Colonic mucosa (tissue), 4 donors: Measurements from ENCODE around the gene SLC8B1. TPM values are rescaled to one million over a fixed set of nuclear protein-coding genes. Genes with fewer than 3 reads are reported as not detected.

Experiments used
- DNase-seq: peaks from one replicate; pipeline ENCODE4 v3.0.0-alpha.2; 2020
- H3K27ac ChIP-seq: fragments of 200-600 bp; one replicate; pipeline ENCODE4 v1.8.0; 2021
- H3K27me3 ChIP-seq: fragments of 200-600 bp; one replicate; pipeline ENCODE4 v1.8.0; 2021
- H3K36me3 ChIP-seq: fragments of 200-600 bp; one replicate; pipeline ENCODE4 v1.8.0; 2021
- H3K4me1 ChIP-seq: fragments of 200-600 bp; one replicate; pipeline ENCODE4 v1.8.0; 2021; ENCODE audit warnings: mild to moderate bottlenecking
- H3K4me3 ChIP-seq: fragments of 200-600 bp; one replicate; pipeline ENCODE4 v1.8.0; 2021
- H3K9ac ChIP-seq, 2 donors: one replicate each; pipeline ENCODE4 v1.7.0; 2013; ENCODE audit warnings: control low read depth in 2 of 2, low read depth in 2 of 2, low read length in 2 of 2
- H3K9me3 ChIP-seq: fragments of 200-600 bp; one replicate; pipeline ENCODE4 v1.8.0; 2021
- intact Hi-C: fragments of 100-400 bp; cut with DNase I; formaldehyde crosslinking; loops from one replicate; pipeline ENCODE4 v1.14.1; 2022
- total RNA-seq, 2 donors: library from RNA; stranded (reverse); fragmentation: NEBNext Ultra II Directional in 1 of 2; extraction: Animal tissue kit (Norgen Biotek cat#: 25700) in 1 of 2; gene quantifications; one replicate each; pipeline ENCODE4 v1.2.1, GENCODE V29; 2021
- TF ChIP-seq, protein P1 (sequence below): fragments of 200-600 bp; IDR thresholded peaks from one replicate; pipeline ENCODE4 v1.8.0; 2022; ENCODE audit warnings: antibody characterized with exemption, mild to moderate bottlenecking
- donor health status: healthy.
- donor health status: DM: no; HTN: no; CAD: no.
- donor health status: DM: no; HTN: no; CAD: no.

The SLC8B1 gene
- total RNA-seq, 2 donors from 2014 or later: 34.3 to 44.1 TPM

DNA sequence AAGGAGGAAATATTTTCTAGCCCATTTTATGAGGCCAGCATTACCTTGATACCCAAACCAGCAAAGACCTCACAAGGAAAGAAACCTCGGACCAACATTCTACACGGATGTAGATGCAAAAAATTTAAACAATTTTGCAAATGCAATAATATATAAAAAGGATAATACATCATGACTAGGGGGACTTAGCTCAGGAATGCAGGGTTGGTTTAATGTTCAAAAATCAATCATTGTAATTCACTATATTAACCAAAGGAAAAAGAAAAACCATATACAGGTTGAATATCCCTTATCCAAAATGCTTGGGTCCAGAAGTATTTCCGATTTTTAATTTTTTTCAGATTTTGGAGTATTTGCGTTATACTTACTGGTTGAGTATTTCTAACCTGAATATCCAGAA is 80.6 kb downstream of the SLC8B1 start:
- Histone ChIP-seq H3K4me1 (peaks cover 3% of the 10 kb centered on the region), H3K9ac (no peak overlapping the region), H3K36me3 (no peaks in the 10 kb centered on the region), H3K4me3 (no peak overlapping the region), H3K27me3 (no peaks in the 10 kb centered on the region), H3K27ac (no peak overlapping the region), H3K9me3 (no peaks in the 10 kb centered on the region)
- TF ChIP-seq, protein P1, sequence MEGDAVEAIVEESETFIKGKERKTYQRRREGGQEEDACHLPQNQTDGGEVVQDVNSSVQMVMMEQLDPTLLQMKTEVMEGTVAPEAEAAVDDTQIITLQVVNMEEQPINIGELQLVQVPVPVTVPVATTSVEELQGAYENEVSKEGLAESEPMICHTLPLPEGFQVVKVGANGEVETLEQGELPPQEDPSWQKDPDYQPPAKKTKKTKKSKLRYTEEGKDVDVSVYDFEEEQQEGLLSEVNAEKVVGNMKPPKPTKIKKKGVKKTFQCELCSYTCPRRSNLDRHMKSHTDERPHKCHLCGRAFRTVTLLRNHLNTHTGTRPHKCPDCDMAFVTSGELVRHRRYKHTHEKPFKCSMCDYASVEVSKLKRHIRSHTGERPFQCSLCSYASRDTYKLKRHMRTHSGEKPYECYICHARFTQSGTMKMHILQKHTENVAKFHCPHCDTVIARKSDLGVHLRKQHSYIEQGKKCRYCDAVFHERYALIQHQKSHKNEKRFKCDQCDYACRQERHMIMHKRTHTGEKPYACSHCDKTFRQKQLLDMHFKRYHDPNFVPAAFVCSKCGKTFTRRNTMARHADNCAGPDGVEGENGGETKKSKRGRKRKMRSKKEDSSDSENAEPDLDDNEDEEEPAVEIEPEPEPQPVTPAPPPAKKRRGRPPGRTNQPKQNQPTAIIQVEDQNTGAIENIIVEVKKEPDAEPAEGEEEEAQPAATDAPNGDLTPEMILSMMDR: no peak
- intact Hi-C loops: no loop called here
- DNase-seq: no peak

DNA sequence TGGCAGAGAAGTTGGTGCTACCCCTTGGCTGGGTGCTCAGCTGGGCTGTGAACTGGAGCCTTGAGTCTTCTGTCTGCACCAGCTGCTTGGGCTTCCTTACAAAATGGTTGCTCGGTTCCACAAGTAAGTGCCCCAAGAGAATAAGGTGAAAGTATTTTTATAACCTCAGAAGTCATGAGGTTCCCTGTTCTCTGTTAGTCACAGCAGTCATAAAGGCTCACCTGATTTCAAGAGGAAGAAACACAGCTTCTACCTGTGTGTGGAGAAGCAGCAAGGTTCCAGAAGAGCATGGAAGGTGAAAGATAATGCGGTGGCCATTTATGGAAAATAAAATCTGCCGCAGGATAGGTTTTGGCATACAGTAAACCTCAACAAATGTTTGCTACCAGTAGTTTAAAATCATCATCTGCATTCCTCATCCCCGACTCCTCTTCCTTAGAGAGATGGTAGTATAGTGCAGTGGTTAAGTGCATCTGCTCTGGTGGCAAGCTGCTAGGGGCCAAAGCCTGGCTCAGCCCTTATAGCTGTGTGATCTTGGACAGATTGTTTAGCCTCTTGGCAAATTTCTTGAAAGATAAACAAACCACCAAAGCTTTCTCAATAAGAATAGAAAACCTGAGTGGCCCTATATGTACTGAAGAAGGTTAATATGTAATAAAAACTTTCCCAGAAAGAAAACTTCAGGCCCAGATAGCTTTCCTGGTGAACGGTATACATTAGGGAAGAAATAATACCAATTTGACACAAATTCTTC is 81.2 kb downstream of the SLC8B1 start:
- Histone ChIP-seq H3K9ac (no peak overlapping the region), H3K27ac (no peak overlapping the region), H3K27me3 (no peaks in the 10 kb centered on the region), H3K4me3 (no peak overlapping the region), H3K36me3 (no peaks in the 10 kb centered on the region), H3K4me1 (no peaks in the 10 kb centered on the region), H3K9me3 (no peaks in the 10 kb centered on the region)
- DNase-seq: no peak
- intact Hi-C loops: no loop called here
- TF ChIP-seq, protein P1: no peak

GRCh38 chr12:113252494-113252893 is 82.4 kb downstream of the SLC8B1 start:
- H3K9me3 ChIP-seq: no peaks in the 10 kb centered on the region
- H3K27me3 ChIP-seq: no peaks in the 10 kb centered on the region
- H3K4me1 ChIP-seq: no peaks in the 10 kb centered on the region
- H3K4me3 ChIP-seq: no peak overlapping the region
- H3K9ac ChIP-seq: no peak overlapping the region
- TF ChIP-seq, protein P1: no peak
- H3K36me3 ChIP-seq: no peaks in the 10 kb centered on the region
- intact Hi-C loops: no loop called here
- no peak for DNase-seq
- no peak overlapping the region for H3K27ac ChIP-seq

- H3K4me1 ChIP-seq: peaks cover 4% of the 10 kb centered on the region
- no peak overlapping the region for H3K9ac ChIP-seq
- H3K27ac ChIP-seq: no peak overlapping the region
- no peaks in the 10 kb centered on the region for H3K27me3 ChIP-seq
- H3K36me3 ChIP-seq: no peaks in the 10 kb centered on the region
- no peaks in the 10 kb centered on the region for H3K9me3 ChIP-seq
- intact Hi-C loops: no loop called here
- TF ChIP-seq, protein P1: no peak
- no peak overlapping the region for H3K4me3 ChIP-seq
- DNase-seq: no peak
These were observed 83.4 kb downstream of the SLC8B1 start for GRCh38 chr12:113251404-113252070.

DNA sequence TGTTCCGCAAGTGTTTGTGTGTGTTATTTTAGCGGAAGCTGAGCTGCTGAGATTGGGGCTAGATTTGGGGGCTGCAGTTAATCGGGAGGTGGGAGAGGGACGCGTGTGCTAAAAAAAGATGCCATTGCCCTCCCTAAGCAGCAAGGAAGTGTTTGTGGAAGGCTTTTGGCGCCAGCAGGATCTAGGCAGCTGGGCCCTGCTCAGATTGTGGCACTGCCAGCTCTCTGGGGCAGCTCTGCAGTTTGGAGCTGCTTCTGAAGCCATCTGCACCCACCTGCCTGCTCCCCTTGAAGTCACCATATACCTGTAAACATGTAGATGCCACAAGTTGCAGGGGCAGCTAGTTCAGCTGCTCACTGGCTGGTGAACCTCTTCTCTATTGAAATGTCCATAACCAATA is 84.9 kb downstream of the SLC8B1 start:
- intact Hi-C loops: no loop called here
- Histone ChIP-seq H3K9ac (no peak overlapping the region), H3K4me3 (no peak overlapping the region), H3K4me1 (peaks cover 9% of the 10 kb centered on the region), H3K27ac (no peak overlapping the region), H3K9me3 (no peaks in the 10 kb centered on the region), H3K27me3 (no peaks in the 10 kb centered on the region), H3K36me3 (no peaks in the 10 kb centered on the region)
- TF ChIP-seq, protein P1: no peak
- DNase-seq: no peak
